Raji (cell line): ENCODE measurements around the gene ZNF433.

Experiments
- POLR2A ChIP-seq: IDR thresholded peaks from 2 replicates; pipeline ENCODE4 v1.6.1; 2011; ENCODE audit warnings: low read depth, low read length, control low read depth; ENCODE audit not compliant: insufficient read depth

The ZNF433 gene

DNA sequence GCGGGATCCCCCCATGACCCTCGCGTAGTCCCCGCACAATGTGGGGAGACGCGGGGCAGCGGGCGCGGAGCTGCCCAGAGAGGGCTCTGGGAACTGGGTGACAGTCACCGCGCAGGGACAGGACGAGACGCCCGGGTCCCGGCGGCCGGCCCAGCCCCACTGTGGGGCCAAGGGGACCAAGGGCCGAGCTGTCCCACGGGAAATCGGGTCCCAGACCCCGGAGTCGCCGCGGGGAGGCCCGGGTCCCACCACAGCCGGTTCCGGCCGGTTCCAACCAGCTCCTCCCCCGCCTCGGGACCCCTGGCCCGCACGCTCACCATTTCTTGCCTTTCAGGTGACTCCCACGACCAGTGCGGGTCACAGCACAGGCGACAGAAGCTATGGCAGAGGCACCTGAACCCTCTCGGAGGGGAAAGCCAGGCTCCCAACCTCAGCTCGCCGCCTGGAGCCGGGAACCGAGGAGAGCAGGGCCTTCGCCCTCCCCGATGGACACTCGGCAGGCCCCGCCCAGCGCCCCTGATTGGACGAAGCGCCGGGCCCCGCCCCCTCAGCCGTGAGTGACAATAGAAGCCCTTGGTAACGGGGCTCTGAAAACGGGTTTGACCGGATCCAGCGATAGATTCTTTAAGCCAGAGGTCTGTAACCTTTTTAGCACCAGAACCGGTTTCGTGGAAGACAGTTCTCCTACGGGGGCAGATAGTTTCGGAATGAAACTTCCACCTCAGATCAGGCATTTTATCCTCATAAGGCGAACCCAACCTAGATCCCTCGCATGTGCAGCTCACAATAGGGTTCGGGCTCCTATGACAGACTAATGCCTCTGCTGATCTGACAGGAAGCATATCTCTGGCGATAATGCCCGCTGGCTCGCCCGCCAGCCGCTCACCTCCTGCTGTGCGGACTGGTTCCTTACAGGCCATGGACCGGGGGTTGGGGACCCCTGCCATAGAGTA is at the start of gene ZNF433:
ZNF433 (minus strand) TSS at position 460 of the 953 bp plus-strand sequence; CDS start at position 320, 140 bp downstream.
- TF ChIP-seq POLR2A = no peak

GRCh38 chr19:12077375-12077774 is 41.9 kb upstream of the ZNF433 start:
- no peak for TF ChIP-seq POLR2A

- TF ChIP-seq POLR2A = no peak
Measured at GRCh38 chr19:12075538-12076139, 40.2 kb upstream of the ZNF433 start.

DNA sequence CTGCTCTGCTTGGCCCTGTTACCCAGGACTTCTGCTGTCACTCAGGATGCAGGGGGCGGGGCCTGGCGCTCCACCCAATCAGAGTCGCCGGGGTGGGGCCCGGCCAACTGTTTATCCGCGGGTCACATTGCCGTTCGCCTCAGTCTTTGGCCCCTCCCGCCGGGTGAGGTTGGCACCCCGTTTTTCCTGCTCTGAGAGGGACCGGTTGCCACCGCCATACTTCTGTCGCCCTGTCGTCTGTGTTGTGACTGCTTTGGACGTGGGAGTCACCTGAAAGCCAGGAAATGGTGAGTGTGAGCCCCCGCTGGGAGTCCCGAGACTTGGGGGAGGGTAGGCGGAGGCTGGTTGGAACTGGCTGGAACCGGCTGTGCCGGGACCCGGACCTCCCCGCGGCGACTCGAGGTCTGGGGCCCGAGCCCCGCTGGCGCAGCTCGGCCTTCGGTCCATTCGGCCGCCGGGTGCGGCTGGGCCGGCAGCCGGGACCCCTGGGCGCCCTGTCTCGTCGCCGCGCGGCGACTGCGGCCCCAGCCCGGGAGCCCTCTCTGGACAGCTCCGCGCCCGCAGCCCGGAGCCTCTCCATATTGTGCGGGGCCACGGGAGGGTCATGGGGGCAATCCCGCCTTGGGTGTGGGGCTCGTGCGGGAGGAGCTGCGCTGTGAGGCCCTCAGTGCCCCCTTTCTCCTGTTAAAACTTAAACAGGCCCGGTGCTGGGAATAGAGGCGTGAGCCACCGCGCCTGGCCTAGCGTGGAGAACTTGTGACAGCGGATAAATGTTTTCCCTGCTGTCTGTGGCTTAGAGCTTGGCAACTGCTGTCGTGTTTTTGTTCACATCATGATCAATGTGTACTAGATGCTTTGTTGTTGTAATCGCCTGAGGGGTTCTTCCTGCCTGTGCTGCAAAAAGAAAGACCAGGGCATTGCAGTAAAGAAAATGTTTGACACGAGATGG is 29.4 kb upstream of the ZNF433 start, which contains the start of gene ZNF844:
ZNF844 (plus strand) TSS at position 142 of the 949 bp plus-strand sequence; CDS start at position 285, 143 bp downstream.
- TF ChIP-seq POLR2A = peak; percentile 92

- no peak for TF ChIP-seq POLR2A
Measured at GRCh38 chr19:12055784-12056183, 20.3 kb upstream of the ZNF433 start.

DNA sequence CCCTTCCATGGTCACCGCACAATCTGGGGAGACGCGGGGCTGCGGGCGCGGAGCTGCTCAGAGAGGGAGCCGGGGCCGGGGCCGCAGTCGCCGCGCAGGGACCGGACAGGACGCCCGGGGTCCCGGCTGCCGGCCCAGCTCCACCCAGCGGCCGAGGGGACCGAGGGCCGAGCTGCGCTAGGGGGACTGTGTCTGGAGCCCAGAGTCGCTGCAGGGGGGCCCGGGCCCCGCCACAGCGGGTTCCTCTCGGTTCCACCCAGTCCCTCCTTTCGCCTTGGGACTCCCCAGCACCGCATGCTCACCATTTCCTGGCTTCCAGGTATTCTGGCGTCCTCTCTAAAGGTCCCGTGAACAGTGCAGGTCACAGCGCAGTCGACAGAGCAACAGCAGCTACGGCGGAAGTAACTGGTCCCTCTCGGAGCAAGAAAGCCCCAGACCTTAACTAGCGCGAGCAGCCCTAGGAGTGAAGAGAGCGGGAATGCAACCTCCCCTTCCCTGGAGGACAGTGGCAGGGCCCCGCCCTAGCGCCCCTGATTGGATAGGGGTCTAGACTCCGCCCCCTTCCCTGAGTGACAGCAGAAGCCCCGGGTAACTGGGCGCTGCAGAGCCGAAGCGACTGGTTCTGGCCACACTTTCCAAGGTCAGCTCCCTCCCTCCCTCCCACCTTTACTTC is 17.2 kb upstream of the ZNF433 start, which contains the start of gene ZNF878:
ZNF878 (minus strand) TSS at position 465 of the 673 bp plus-strand sequence; CDS start at position 305, 160 bp downstream.
- TF ChIP-seq POLR2A = peak; percentile 58

- no peak for TF ChIP-seq POLR2A
Measured at GRCh38 chr19:12052091-12052496, 16.6 kb upstream of the ZNF433 start.

DNA sequence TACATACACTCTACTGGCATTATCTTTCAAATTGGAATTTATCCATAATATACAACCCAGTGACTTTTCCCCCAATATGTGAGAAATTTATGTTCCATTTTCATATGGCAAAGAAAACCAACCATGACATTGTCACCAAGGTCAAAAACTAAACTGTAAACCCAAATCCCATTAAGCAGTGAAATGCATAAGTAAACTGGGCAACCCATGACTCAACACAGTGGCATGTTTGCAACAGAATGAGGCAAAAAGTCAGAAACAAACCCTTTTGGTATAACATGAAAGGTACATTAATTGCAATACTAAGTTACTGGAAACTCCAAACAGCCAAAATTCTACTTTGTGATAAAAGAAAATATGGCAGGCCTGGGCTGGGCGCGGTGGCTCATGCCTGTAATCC is 12.4 kb upstream of the ZNF433 start:
- TF ChIP-seq POLR2A = no peak

- no peak for TF ChIP-seq POLR2A
Measured at GRCh38 chr19:12043752-12044422, 8.4 kb upstream of the ZNF433 start.

GRCh38 chr19:12042893-12043292 is 7.4 kb upstream of the ZNF433 start:
- no peak for TF ChIP-seq POLR2A

DNA sequence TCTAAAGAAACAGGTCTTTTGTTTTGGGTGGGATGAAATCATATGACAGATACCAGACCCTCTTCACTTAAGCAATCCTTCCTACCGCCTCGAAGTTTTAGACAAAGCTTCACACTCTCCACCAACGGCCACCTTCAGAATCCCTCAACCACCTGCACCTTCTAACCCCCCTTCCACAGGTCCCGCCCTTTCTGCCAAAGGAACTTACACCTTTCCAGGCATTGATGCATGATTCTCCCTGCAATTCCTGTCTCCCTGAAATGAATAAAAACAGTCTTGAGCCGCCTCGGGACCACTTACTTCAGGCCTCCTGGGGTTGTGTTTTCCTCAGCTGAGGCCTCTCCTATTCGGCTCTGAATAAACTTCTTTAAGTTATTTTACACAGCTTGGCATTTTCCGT is 859 bp downstream of the ZNF433 start:
- TF ChIP-seq POLR2A = no peak

GRCh38 chr19:12034198-12034597 is 1.3 kb downstream of the ZNF433 start:
- TF ChIP-seq POLR2A = no peak

DNA sequence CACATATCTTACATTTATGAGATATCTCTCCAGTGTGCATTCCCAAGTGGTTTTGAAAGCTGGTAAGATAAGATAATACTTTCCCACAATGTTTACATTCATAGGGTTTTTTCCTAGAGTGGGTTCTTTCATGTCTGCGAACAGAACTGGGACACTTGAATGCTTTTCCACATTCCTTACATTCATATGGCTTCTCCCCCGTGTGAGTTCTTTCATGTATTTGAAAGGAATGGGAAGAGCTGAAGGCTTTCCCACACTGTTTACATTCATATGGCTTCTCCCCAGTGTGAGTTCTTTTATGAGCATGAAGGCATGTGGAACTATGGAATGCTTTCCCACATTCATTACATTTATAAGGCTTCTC is 19.7 kb downstream of the ZNF433 start:
- TF ChIP-seq POLR2A = no peak
